Epithelial cell of proximal tubule (primary cell): ENCODE results near the gene COL16A1. TPM values are rescaled to one million over a fixed set of nuclear protein-coding genes. Genes with fewer than 3 reads are reported as not detected.
"Not testable (repeated sequence)": the region's sequence is repeated elsewhere in the genome, so short reads cannot be mapped to it uniquely, and the experiment has no call there.

Experiments
- DNase-seq: peaks from one replicate; pipeline ENCODE4 v3.0.0-alpha.2; 2011; ENCODE audit warnings: low read depth
- H3K4me3 ChIP-seq: 2 replicates; pipeline ENCODE4 v1.5.1; 2011; ENCODE audit warnings: low read depth, mild to moderate bottlenecking, low read length
- total RNA-seq: library from RNA; depleted of rRNA; stranded (reverse); fragments of >200 nt; gene quantifications from 2 replicates; pipeline ENCODE4 v1.2.3, GENCODE V29; 2015
- TF ChIP-seq, protein P1 (sequence below): conservative IDR thresholded peaks from 2 replicates; pipeline ENCODE4 v1.5.1; 2012; ENCODE audit warnings: low read depth, mild to moderate bottlenecking, low read length

The COL16A1 gene
- total RNA-seq, 1 donor from 2014 or later: 5.3 TPM

DNA sequence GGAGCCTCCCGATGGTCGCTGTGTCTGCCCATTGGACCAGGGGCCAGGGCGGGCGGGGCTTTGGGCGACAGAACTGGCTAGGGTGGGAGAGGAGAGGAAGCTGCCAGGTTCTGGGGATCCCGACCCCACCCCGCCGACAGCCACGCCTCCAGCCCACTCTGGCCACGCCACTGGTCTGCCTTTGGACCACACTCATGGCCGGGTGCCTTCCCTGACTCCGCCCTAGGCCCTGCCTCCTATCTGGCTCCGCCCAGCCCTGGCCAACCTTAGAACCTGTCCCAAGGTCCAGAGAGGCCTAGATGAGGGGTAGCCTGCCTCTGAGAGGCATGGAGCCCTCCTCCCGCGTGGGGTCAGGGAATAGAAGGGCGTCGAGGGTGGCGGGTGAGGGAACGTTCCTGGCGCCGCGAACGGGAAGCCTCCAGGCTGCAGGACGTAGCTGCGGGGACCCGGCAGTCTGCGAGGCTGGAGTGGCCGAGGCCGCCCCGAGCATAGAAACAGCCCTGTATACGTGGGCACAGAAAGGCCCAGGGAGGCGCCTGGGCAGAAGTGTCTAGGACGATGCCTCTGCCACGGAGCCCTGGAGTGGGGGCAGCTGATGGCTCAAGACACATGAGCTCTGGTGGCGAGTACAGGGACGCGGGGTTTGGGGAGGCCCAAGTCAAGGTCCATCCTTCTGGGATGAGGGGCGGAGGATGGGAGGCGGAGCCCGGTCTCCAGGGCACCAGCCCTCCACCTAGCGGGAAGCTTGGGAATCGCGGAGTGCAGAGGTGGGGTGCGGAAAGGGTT is 11.5 kb upstream of the COL16A1 start:
- H3K4me3 ChIP-seq: peak overlapping the region; percentile 41
- no peak for DNase-seq
- TF ChIP-seq, protein P1, sequence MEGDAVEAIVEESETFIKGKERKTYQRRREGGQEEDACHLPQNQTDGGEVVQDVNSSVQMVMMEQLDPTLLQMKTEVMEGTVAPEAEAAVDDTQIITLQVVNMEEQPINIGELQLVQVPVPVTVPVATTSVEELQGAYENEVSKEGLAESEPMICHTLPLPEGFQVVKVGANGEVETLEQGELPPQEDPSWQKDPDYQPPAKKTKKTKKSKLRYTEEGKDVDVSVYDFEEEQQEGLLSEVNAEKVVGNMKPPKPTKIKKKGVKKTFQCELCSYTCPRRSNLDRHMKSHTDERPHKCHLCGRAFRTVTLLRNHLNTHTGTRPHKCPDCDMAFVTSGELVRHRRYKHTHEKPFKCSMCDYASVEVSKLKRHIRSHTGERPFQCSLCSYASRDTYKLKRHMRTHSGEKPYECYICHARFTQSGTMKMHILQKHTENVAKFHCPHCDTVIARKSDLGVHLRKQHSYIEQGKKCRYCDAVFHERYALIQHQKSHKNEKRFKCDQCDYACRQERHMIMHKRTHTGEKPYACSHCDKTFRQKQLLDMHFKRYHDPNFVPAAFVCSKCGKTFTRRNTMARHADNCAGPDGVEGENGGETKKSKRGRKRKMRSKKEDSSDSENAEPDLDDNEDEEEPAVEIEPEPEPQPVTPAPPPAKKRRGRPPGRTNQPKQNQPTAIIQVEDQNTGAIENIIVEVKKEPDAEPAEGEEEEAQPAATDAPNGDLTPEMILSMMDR: peak; percentile 78

DNA sequence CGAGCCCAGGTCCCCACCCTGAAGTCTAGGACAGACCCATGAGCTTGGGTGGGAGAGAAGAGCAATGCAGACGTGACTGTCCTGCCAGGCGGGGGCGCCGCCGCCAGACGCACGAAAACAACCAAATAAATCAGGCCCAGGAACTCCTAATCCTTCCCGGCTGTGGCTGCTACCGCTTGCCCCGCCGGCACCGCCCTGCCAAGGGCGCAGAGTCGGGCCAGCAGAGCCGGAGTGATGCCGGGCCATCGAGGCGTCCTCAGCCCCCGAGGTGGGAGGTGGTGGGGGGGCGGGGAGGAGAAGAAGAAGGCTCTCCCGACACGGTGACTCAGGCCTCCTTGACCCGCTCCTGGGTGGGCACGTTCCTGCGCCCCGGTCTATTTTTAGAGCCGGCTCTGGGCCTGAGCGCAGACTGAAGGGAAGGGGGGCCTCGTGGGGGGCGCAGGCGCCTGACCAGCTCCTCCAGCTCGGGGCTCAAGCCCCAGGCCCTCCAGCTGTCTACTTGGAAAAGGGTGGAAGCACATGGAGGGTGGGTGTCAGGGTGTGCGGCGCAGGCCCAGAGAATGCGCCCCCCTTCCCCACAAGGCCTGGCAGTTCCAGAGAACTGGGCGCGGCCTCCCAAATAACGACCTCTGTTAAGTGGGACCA is 10.7 kb upstream of the COL16A1 start:
- TF ChIP-seq, protein P1: peak; percentile 52
- H3K4me3 ChIP-seq: peak overlapping the region; percentile 41
- no peak for DNase-seq

DNA sequence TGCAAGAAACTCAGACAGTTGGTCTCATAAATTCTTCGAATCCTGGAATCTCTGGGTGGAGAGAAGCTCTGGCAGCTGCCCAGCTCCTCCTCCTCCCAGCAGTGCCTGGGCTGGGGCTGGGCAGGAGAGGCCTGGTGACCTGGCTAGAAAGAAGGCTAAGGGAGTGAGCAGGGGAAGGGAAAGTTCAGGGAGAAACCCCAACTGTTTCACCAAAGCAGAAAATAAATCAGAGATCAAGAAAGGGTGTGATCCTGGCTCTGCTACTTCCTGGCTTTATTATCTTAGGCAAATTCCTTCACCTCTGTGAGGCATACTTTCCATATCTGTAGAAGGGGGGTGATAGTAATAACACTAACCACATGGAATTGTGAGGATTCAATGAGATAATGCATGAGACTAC is 8.8 kb upstream of the COL16A1 start:
- no peak for DNase-seq
- TF ChIP-seq, protein P1: no peak
- no peak overlapping the region for H3K4me3 ChIP-seq

DNA sequence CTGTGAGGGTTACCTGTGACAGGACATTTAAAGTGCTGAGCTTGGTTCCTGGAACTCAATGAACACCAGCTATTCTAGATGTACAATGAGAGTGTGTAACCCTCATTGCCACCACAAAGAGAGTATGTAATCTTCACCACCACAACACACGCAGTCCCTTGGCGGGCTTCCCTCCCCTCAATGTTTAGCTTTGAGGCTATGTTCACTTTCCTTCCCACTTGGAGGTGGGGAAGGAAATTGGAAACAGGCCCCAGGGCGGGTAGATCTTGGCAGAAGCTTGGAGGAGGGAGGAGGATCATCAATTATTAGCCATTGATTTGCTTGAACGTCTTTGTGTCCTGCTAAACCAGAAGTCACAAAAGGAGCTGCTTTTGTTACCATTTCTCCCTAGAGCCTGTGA is 8.3 kb upstream of the COL16A1 start:
- no peak for DNase-seq
- no peak overlapping the region for H3K4me3 ChIP-seq
- TF ChIP-seq, protein P1: no peak

DNA sequence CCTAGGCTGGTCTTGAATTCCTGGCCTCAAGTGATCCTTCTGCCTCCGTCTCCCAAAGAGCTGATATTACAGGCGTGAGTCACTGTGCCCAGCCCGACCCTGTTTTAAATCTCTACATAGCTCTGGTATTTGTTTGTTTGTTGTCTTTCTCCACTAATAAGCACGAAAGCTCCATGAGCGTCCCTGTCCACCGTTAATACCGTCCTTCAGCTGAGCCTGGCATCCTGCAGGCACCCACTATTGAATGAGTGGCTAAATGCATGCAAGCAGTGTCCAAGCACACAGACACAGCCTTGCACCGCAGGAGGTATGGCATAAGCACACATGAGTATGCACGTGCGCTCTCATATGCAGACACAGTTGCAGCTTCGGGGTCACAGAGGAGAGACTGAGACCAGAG is 4.5 kb upstream of the COL16A1 start:
- DNase-seq: no peak
- TF ChIP-seq, protein P1: no peak

DNA sequence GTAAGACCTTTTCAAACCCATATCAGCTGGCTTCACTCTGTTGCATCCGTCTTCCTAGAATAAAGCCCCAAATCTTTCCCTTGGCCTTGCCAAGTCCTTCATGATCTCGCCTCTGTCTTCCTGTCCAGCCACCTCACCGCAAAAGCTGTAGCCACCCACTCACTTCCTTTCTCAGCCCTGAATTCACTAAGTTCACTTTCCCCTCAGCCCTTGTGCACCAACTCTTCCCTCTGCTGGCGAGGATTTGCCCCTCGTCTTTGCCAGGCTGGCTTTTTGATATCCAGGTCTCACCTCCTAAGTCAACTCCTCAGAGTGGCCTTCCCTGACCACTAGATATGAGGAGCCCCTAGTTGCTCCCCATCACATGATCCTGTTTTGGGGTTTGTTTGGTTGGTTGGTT is 3.9 kb upstream of the COL16A1 start:
- no peak overlapping the region for H3K4me3 ChIP-seq
- TF ChIP-seq, protein P1: peak; percentile 28
- DNase-seq: no peak

More for the DNA sequence above, 4.5 kb upstream of the COL16A1 start:
- H3K4me3 ChIP-seq: no peak overlapping the region

DNA sequence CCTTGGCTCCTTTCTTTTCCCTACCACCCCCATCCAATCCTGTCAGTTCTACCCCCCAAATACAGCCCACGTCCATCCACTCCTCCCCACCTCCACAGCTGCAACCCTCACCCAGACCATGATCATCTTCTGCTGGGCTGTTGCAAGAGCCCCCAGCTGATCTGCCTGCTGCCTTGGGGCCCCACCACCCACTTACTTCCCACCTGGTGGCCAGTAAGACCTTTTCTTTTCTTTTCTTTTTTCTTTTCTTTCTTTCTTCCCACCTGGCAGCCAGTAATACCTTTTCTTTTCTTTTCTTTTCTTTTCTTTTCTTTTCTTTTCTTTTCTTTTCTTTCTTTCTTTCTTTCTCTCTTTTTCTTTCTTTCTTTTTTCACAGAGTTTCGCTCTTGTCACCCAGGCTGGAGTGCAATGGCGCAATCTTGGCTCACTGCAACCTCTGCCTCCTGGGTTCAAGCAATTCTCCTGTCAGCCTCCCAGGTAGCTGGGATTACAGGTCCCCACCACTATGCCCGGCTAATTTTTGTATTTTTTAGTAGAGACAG is 3.3 kb upstream of the COL16A1 start:
- not testable (repeated sequence) for H3K4me3 ChIP-seq

More for the DNA sequence above, 3.3 kb upstream of the COL16A1 start:
- not testable (repeated sequence) for DNase-seq
